OCI-LY1 (cell line): ENCODE results near the gene FOSB.

Experiments used
- CTCF ChIP-seq: fragments of 200-600 bp; sonication (generic), shearing (Covaris generic); IDR thresholded peaks from 2 replicates; pipeline ENCODE4 v1.5.1; 2017; ENCODE audit warnings: mild to moderate bottlenecking, antibody characterized with exemption, low read length, moderate library complexity, mixed read lengths
- EZH2 ChIP-seq: fragments of 200-600 bp; sonication (generic), shearing (Covaris generic); IDR thresholded peaks from 2 replicates; pipeline ENCODE4 v1.8.0; 2017; ENCODE audit warnings: borderline replicate concordance, mixed run types, mild to moderate bottlenecking, antibody characterized with exemption, low read length, moderate library complexity, mixed read lengths

GRCh38 chr19:45421947-45422498, 45.8 kb upstream of the FOSB start:
- TF ChIP-seq EZH2: no peak
- no peak for TF ChIP-seq CTCF
